Activated CD4-positive, alpha-beta T cell treated with anti-CD3 and anti-CD28 coated beads, Interleukin-2, Interleukin-4, amounts not matched to agents 100 ng/mL and 50 ng/mL, durations not matched to agents 16 hours and 8 hours (primary cell): ENCODE measurements around the gene RBMS3.
"Not testable (repeated sequence)": the region's sequence is repeated elsewhere in the genome, so short reads cannot be mapped to it uniquely, and the experiment has no call there.

ENCODE experiments used
- DNase-seq: peaks from one replicate; pipeline ENCODE4 v3.0.0-alpha.2; 2020; ENCODE audit warnings: low spot score

Gene RBMS3

GRCh38 chr3:29385046-29385830, 104.4 kb downstream of the RBMS3 start:
- DNase-seq: no peak

- no peak for DNase-seq
These were observed 108.5 kb downstream of the RBMS3 start for GRCh38 chr3:29389362-29389761.

- DNase-seq: no peak
These were observed 111.9 kb downstream of the RBMS3 start for GRCh38 chr3:29392625-29393388.

- DNase-seq: not testable (repeated sequence)
These were observed 113.1 kb downstream of the RBMS3 start for GRCh38 chr3:29393946-29394345.

GRCh38 chr3:29397406-29397805, 116.5 kb downstream of the RBMS3 start:
- DNase-seq: no peak

GRCh38 chr3:29398787-29399186, 117.9 kb downstream of the RBMS3 start:
- no peak for DNase-seq

GRCh38 chr3:29406291-29406832, 125.5 kb downstream of the RBMS3 start:
- DNase-seq: no peak

GRCh38 chr3:29408676-29409075, 127.8 kb downstream of the RBMS3 start:
- DNase-seq: no peak

- DNase-seq: no peak
These were observed 128.5 kb downstream of the RBMS3 start for GRCh38 chr3:29409409-29409808.

- no peak for DNase-seq
These were observed 129.3 kb downstream of the RBMS3 start for GRCh38 chr3:29410220-29410619.

GRCh38 chr3:29410660-29411405, 130.0 kb downstream of the RBMS3 start:
- DNase-seq: no peak

GRCh38 chr3:29412110-29412509, 131.2 kb downstream of the RBMS3 start:
- no peak for DNase-seq

GRCh38 chr3:29414468-29415224, 133.8 kb downstream of the RBMS3 start:
- DNase-seq: no peak

GRCh38 chr3:29415482-29416223, 134.8 kb downstream of the RBMS3 start:
- DNase-seq: no peak

GRCh38 chr3:29416514-29416913, 135.6 kb downstream of the RBMS3 start:
- DNase-seq: no peak

- no peak for DNase-seq
These were observed 139.2 kb downstream of the RBMS3 start for GRCh38 chr3:29420106-29420505.

- DNase-seq: no peak
These were observed 145.7 kb downstream of the RBMS3 start for GRCh38 chr3:29426302-29427226.

- no peak for DNase-seq
These were observed 146.6 kb downstream of the RBMS3 start for GRCh38 chr3:29427266-29428103.
